ENCODE data around the gene PLA2G4A. TPM values are rescaled to one million over a fixed set of nuclear protein-coding genes. Genes with fewer than 3 reads are reported as not detected.

Gene PLA2G4A
- total RNA-seq, 1 experiment from 2014 or later, result 0.39 TPM

DNA sequence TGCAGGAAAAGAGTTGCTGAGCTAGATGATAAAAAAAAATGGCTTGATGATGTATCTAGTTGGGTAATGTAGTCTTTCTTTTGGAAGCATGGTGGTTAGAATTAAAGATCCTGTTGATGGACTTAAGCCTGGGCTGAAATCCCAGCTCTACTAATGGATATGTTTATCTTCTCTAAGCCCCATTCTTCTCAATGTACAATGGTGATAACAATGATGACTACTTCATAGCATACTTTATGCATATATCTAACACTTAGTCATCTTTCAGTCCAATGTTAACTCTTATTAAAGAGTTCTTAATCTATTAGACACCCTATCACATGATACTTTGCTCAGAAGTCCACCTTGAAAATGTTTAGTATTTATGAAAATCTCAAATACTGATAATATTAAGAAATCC is 189.5 kb downstream of the PLA2G4A start:
- no peak overlapping the region for H3K18ac ChIP-seq (ENCODE audit: insufficient read length, low read depth, low read length)
- Mint-ChIP-seq H3K36me3 (ENCODE audit: insufficient read depth in 1 of 3, low read depth in 3 of 3) (no peaks in the 10 kb centered on the region), H3K4me3 (no peak overlapping the region), H3K4me1 (no peaks in the 10 kb centered on the region; a peak in 1 of 4 replicates), H3K27me3 (ENCODE audit: low read depth) (no peaks in the 10 kb centered on the region), H3K9me3 (no peaks in the 10 kb centered on the region; a peak in 1 of 5 replicates), H3K27ac (no peak overlapping the region; a peak in 1 of 7 replicates)
- H4K8ac ChIP-seq (replicated peaks; ENCODE audit: insufficient read length, low read depth, low read length), result no peak overlapping the region
- no peak overlapping the region for H3K56ac ChIP-seq (ENCODE audit: insufficient read length, low read depth, low read length)
- H3K23ac ChIP-seq (ENCODE audit: insufficient read length, low read depth, low read length), result no peak overlapping the region
- H3K79me1 ChIP-seq (ENCODE audit: insufficient read depth, low read depth, low read length, poor library complexity, severe bottlenecking), result no peaks in the 10 kb centered on the region
- no peaks in the 10 kb centered on the region for H3K27me3 ChIP-seq (ENCODE audit: insufficient read depth, low read length)
- H2BK120ac ChIP-seq (ENCODE audit: low read depth, low read length, poor library complexity, severe bottlenecking), result no peak overlapping the region
- H3K14ac ChIP-seq (ENCODE audit: insufficient read depth, low read length), result no peak overlapping the region
- H2BK12ac ChIP-seq (ENCODE audit: insufficient read length, low read depth, low read length), result no peak overlapping the region
- no peak overlapping the region for H3K4me2 ChIP-seq (ENCODE audit: insufficient read depth, insufficient read length, low read length)
- H3K9ac ChIP-seq (ENCODE audit: extremely low read depth, insufficient read length, low read length), result no peak overlapping the region
- no peaks in the 10 kb centered on the region for H3K9me3 ChIP-seq (ENCODE audit: control insufficient read depth, low read depth, low read length)
- H4K91ac ChIP-seq (ENCODE audit: insufficient read length, low read depth, low read length), result no peak overlapping the region
- no peak overlapping the region for H2BK20ac ChIP-seq (ENCODE audit: low read depth, low read length, poor library complexity, severe bottlenecking)
- H4K20me1 ChIP-seq (ENCODE audit: control insufficient read depth, insufficient read depth, insufficient read length), result no peaks in the 10 kb centered on the region
- H2BK5ac ChIP-seq (ENCODE audit: insufficient read length, low read length), result no peak overlapping the region
- no peak for DNase-seq
- H3K79me2 ChIP-seq (ENCODE audit: insufficient read depth, low read length), result no peaks in the 10 kb centered on the region
- no peak overlapping the region for H2AFZ ChIP-seq (ENCODE audit: low read length)
- H2AK5ac ChIP-seq (ENCODE audit: insufficient read length, low read length), result no peak overlapping the region
- H4K5ac ChIP-seq (ENCODE audit: insufficient read length, low read depth, low read length), result no peak overlapping the region
- H3K23me2 ChIP-seq (ENCODE audit: insufficient read length, low read depth, low read length, poor library complexity, severe bottlenecking), result no peaks in the 10 kb centered on the region
- TF ChIP-seq, protein P1, sequence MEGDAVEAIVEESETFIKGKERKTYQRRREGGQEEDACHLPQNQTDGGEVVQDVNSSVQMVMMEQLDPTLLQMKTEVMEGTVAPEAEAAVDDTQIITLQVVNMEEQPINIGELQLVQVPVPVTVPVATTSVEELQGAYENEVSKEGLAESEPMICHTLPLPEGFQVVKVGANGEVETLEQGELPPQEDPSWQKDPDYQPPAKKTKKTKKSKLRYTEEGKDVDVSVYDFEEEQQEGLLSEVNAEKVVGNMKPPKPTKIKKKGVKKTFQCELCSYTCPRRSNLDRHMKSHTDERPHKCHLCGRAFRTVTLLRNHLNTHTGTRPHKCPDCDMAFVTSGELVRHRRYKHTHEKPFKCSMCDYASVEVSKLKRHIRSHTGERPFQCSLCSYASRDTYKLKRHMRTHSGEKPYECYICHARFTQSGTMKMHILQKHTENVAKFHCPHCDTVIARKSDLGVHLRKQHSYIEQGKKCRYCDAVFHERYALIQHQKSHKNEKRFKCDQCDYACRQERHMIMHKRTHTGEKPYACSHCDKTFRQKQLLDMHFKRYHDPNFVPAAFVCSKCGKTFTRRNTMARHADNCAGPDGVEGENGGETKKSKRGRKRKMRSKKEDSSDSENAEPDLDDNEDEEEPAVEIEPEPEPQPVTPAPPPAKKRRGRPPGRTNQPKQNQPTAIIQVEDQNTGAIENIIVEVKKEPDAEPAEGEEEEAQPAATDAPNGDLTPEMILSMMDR (conservative IDR thresholded peaks at IDR 0.05), result no peak
- no peak overlapping the region for H3K4ac ChIP-seq (ENCODE audit: low read depth, low read length)
- H3T11ph ChIP-seq (ENCODE audit: low read length), result no peak overlapping the region
- H3K4me1 ChIP-seq (ENCODE audit: insufficient read depth, low read length), result no peaks in the 10 kb centered on the region
- no peak overlapping the region for H2BK15ac ChIP-seq (ENCODE audit: low read depth, low read length)
- H3K27ac ChIP-seq (ENCODE audit: insufficient read length, low read depth, low read length), result no peak overlapping the region
